ENCODE results near the gene CD163L1. TPM values are rescaled to one million over a fixed set of nuclear protein-coding genes. Genes with fewer than 3 reads are reported as not detected.

The CD163L1 gene
- total RNA-seq: 4.5 TPM
- long read RNA-seq, partial matches to known transcripts: 0 of 1 reads
- long read RNA-seq, other reads (novel, unspliced or antisense): 1 of 1 reads

GRCh38 chr12:7444076-7444475 is at the start of gene CD163L1:
TSS of gene CD163L1 (minus strand) at chr12:7444153. CDS start at chr12:7444127, 26 bp downstream.
- intact Hi-C loops (cut with DNase I): no loop called here
- Histone ChIP-seq H3K27ac (no peak within 1 kb of the TSS), H3K36me3 (no peaks in the 10 kb centered on the region), H3K4me1 (no peaks in the 10 kb centered on the region), H3K9me3 (no peaks in the 10 kb centered on the region), H3K4me3 (no peak within 1 kb of the TSS), H3K27me3 (ENCODE audit: low read depth) (peaks cover 17% of the 10 kb centered on the region)
- ATAC-seq (no peak), DNase-seq (no peak)
- no peak for TF ChIP-seq CTCF (IDR thresholded peaks at IDR 0.05)

- DNase-seq (no peak), ATAC-seq (no peak)
- Histone ChIP-seq H3K27me3 (ENCODE audit: low read depth) (no peaks in the 10 kb centered on the region), H3K27ac (no peak overlapping the region), H3K9me3 (no peaks in the 10 kb centered on the region), H3K36me3 (peaks cover 4% of the 10 kb centered on the region), H3K4me1 (no peaks in the 10 kb centered on the region), H3K4me3 (no peak overlapping the region)
- intact Hi-C loops (cut with DNase I): no loop called here
- no peak for TF ChIP-seq CTCF (IDR thresholded peaks at IDR 0.05)
These were observed 49.1 kb upstream of the CD163L1 start for GRCh38 chr12:7493006-7493405.

- Histone ChIP-seq H3K27me3 (ENCODE audit: low read depth) (no peaks in the 10 kb centered on the region), H3K27ac (no peak overlapping the region), H3K4me3 (no peak overlapping the region), H3K9me3 (no peaks in the 10 kb centered on the region), H3K36me3 (peaks cover 8% of the 10 kb centered on the region), H3K4me1 (no peaks in the 10 kb centered on the region)
- ATAC-seq (no peak), DNase-seq (no peak)
- TF ChIP-seq CTCF (IDR thresholded peaks at IDR 0.05): no peak
- intact Hi-C loops (cut with DNase I): no loop called here
These were observed 42.6 kb upstream of the CD163L1 start for GRCh38 chr12:7486512-7486911.

GRCh38 chr12:7485095-7485494 is 41.1 kb upstream of the CD163L1 start:
- H3K4me1 ChIP-seq: no peaks in the 10 kb centered on the region
- H3K27ac ChIP-seq: no peak overlapping the region
- ATAC-seq (no peak), DNase-seq (no peak)
- no peak overlapping the region for H3K4me3 ChIP-seq
- no peaks in the 10 kb centered on the region for H3K9me3 ChIP-seq
- intact Hi-C loops (cut with DNase I): no loop called here
- no peaks in the 10 kb centered on the region for H3K27me3 ChIP-seq (ENCODE audit: low read depth)
- peaks cover 17% of the 10 kb centered on the region for H3K36me3 ChIP-seq
- TF ChIP-seq CTCF (IDR thresholded peaks at IDR 0.05): no peak

DNA sequence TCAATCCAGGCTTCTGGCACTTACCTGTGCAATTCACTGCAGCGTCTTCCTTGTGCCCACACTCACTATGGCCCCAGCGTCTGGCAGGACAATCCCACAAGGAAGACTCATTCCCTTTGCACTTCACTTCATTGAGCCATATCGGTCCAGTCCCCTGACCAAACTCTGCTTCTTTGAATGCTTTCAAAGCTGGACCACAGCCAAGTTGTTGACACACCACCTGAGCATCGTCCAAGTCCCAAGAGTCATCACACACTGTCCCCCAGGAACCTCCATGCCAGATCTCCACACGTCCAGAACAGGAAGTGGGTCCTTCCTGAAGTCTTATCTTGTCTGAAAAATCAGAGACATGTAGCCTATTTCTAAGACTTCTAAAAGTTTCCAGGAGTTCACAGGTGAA is 39.4 kb upstream of the CD163L1 start:
- no peak overlapping the region for H3K27ac ChIP-seq
- no peaks in the 10 kb centered on the region for H3K9me3 ChIP-seq
- ATAC-seq: no peak
- no peaks in the 10 kb centered on the region for H3K27me3 ChIP-seq (ENCODE audit: low read depth)
- intact Hi-C loops (cut with DNase I): no loop called here
- no peak for TF ChIP-seq CTCF (IDR thresholded peaks at IDR 0.05)
- H3K36me3 ChIP-seq: peaks cover 17% of the 10 kb centered on the region
- DNase-seq: no peak
- H3K4me3 ChIP-seq: no peak overlapping the region
- H3K4me1 ChIP-seq: no peaks in the 10 kb centered on the region

GRCh38 chr12:7479771-7480170 is 35.8 kb upstream of the CD163L1 start:
- Histone ChIP-seq H3K36me3 (peaks cover 17% of the 10 kb centered on the region), H3K27ac (no peak overlapping the region), H3K4me1 (no peaks in the 10 kb centered on the region), H3K4me3 (no peak overlapping the region), H3K27me3 (ENCODE audit: low read depth) (no peaks in the 10 kb centered on the region), H3K9me3 (no peaks in the 10 kb centered on the region)
- DNase-seq (no peak), ATAC-seq (no peak)
- TF ChIP-seq CTCF (IDR thresholded peaks at IDR 0.05): no peak
- intact Hi-C loops (cut with DNase I): no loop called here

Measured in lower lobe of right lung (tissue), 2 donors.